GM18858 (cell line): ENCODE measurements around the gene FBXL5.
A peak's percentile ranks its signal among the peaks of the same experiment; 100 is the strongest.

Experiments used
- ATAC-seq: cut with Tn5 transposase; IDR thresholded peaks from one replicate; pipeline ENCODE4 v1.9.1; 2021; ENCODE audit not compliant: unreplicated experiment

The FBXL5 gene, protein sequence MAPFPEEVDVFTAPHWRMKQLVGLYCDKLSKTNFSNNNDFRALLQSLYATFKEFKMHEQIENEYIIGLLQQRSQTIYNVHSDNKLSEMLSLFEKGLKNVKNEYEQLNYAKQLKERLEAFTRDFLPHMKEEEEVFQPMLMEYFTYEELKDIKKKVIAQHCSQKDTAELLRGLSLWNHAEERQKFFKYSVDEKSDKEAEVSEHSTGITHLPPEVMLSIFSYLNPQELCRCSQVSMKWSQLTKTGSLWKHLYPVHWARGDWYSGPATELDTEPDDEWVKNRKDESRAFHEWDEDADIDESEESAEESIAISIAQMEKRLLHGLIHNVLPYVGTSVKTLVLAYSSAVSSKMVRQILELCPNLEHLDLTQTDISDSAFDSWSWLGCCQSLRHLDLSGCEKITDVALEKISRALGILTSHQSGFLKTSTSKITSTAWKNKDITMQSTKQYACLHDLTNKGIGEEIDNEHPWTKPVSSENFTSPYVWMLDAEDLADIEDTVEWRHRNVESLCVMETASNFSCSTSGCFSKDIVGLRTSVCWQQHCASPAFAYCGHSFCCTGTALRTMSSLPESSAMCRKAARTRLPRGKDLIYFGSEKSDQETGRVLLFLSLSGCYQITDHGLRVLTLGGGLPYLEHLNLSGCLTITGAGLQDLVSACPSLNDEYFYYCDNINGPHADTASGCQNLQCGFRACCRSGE

DNA sequence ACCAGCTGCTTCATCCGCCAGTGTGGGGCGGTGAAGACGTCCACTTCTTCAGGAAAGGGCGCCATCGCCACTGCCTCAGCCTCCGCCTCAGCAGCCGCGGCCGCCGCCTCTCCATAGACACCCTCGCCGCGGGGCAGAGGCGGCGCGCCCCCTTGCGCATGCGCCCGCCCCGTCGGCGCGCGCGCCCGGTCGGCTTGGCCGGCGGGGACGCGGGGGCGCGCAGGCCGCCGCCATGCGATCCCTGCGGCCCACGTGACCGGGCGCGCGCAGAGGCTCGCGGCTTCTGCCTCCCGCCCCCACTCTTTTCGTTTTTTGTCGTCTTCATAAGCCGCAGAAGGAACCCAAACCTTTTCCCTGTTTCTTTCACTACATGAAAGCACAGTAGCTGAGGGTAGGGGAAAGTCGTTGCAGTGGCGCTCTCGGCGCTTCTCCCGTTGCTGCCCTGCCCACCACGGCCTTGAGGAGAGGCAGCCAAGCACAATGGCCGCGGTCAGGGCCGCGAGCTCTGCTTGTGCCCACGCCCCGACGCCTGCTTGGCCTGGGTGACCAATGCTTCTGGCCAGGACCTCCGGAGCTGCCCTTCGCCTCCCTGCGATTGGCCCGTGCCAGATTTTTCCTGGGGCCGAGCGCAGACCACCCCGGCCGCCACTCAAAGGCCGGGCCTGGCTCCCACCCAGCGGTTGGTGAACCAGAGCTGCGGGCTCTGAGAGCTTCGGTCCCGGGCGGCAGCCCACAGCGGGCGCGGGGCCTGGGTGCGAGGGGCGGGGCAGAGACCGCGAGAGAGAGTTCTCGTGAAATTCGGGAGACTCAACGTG lies at the start of gene FBXL5:
Gene FBXL5 (minus strand): TSS at position 135 of the 815 bp plus-strand sequence. CDS start 70 bp downstream, at position 65.
- peak; percentile 62 for ATAC-seq

DNA sequence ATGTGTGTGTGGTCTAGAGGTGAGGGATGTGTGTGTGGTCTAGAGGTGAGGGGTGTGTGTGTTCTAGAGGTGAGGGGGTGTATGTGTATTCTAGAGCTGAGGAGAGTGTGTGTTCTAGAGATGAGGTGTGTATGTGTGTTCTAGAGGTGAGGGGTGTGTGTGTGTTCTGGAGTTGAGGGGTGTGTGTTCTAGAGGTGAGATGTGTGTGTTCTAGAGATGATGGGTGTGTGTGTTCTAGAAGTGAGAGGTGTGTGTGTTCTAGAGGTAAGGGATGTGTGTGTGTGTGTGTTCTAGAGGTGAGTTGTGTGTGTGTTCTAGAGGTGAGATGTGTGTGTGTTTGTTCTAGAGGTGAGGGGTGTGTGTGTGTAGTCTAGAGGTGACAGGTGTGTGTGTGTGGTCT lies 49.0 kb upstream of the FBXL5 start:
- no peak for ATAC-seq

DNA sequence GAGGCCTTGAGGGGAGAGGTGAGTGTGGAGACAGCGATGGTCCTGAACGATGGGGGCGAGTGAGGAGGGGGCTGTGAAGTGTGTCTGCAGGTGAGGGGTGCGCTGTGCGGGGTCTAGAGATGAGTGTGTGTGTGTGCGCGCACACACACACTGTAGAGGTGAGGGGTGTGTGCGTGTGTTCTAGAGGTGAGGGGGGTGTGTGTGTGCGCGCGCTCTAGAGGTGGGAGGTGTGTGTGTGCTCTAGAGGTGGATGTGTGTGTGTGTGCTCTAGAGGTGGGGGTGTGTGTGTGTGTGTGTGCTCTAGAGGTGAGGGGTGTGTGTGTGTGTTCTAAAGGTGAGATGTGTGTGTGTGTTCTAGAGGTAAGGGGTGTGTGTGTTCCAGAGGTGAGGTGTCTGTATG lies 48.3 kb upstream of the FBXL5 start:
- ATAC-seq = no peak

DNA sequence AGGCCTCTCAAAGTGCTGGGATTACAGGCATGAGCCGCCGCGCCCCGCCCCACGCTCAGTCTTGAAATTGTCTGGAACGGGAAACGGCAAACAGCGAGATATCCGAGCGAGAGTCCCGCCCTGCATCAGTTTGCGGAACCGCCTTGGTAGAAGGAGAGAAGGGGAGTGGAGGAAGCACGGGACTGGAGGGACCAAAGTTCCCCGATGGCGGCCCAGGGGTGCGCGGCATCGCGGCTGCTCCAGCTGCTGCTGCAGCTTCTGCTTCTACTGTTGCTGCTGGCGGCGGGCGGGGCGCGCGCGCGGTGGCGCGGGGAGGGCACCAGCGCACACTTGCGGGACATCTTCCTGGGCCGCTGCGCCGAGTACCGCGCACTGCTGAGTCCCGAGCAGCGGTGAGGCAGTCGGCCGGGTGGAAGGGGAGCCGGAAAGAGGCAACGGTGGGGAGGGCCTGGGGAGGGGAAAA lies 47.8 kb upstream of the FBXL5 start, which contains the start of gene BST1:
Gene BST1 (plus strand): TSS at position 125 of the 463 bp plus-strand sequence. CDS start 80 bp downstream, at position 205.
- peak; percentile 68 for ATAC-seq

DNA sequence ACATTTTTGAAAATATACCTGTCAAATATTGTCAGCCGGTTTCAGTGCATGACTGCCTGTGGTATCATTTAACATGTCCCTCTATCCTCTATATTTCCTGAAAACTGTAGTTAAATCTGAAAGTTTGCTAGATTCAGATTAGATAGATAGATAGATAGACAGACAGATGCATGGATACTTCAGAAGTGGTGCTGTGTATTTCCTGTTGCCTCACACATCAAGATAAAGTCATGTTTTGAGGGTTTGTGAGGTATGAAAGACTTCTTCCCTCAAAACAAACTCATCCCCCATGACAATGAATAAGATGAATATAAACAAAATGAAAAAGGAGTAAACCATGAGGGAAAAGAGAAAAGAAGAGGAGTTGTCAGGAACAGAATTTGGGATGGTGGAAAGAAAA lies 41.7 kb upstream of the FBXL5 start:
- ATAC-seq = no peak

DNA sequence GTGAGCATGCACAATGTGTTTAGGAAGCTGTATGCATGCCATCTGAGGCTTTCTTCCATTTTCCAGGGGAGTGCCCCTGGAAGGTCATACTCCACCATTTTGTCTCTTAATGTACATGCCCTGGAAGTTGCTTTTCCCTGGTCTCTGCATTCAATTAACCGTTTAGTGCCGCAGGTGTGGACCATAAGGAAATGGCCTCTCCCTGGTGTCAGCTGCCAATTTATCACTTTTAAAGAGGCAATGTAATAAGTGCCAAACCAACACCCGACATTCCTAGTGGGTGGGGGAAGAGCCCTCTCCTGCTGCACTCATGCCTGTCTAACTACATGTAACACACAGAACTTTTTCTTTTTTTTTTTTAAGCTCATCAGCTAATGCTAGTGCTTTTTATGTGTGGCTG lies 40.6 kb upstream of the FBXL5 start:
- ATAC-seq = no peak

DNA sequence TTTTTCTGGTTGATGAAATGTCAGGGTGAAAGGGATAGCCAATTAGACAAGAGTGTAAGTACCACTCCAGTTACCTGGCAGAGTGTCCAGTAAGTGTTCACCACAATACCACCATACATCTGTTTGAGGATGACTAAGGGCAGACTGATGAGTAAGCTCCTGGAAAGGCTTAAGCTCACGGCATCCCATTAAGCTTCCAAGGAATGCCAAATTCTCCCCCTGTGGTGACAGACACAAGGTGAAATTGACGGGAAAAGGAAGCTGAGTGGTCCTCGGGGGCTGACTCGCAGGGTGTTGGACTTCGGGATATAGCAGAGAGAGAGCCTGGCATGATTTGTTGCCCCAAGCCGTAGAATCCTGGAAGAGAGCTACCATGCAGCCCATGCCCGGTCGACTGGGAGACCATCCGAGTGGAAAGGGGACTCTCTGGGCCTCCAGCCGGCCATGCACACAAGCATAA lies 40.1 kb upstream of the FBXL5 start:
- ATAC-seq = no peak

DNA sequence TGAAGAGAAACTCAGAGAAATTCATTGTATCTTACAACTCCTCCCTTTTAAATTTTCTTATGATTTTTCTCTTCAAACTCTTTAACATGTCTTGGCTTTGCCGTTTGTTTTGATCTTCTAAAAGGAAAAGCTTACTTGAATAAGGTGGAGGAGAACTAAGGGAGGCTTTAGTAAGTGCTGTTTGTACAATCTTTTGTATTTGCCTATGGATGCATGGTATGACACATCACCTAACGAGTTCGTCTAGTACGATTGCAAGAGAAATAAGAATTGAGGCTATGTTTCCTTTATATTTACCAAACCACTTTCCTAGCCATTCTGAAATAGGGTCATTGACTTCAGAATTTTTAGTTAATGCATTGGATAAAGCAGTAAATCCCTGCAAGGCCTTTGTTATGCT lies 39.3 kb upstream of the FBXL5 start:
- no peak for ATAC-seq

DNA sequence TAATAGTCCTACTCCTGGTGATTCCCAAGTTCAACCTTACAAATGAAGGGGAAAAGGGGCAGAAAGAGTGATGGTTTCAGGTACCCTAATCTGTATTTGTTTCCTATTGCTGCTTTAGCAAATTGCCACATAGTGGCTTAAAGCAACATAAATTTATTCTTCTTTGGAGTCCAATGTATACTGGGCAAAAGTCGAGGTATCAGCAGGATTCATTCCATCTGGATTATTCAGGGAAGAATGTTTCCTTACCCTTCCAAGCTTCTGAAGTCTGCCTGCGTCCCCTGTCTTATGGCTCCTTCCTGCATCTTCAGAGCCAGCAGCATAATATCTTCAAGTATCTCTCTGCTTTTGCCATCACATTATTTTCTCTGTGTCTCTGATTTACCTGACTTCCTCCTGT lies 37.4 kb upstream of the FBXL5 start:
- ATAC-seq = no peak

DNA sequence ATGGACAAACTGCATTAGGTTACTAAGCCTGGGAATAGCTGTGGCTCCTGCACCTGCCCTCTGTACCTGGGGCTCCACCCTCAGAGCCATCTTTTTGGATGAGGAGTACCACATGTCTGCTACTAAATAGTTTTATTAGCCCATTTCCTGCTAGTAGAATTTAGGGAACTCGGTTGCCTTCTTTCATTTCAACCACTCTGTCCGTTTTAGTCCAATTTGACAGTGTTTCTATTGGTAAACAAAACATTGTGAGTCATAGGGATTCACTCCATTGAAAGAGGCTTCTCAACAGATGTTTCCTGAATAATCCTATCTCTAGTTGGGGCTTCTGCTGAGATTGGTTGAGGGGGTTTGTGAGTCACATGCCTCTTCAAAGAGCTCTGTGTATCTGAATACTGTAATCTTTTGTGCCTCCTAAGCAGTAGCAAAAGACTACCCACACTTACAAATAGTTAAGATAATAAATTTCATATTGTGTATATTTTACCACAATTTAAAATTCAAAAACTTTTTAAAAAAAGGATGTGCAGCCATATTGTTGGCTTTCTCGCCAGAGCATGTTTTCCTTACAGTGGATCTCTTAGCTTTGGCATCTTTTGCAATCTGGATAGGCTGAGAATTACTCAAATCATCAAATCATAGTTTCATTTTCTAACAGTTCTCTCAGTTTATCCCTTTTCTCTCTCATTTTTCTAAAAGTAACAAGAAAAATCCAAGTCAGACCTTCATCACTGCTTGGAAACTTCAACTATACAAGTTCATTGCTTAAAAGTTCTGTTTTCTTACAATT lies 36.4 kb upstream of the FBXL5 start:
- ATAC-seq = no peak

DNA sequence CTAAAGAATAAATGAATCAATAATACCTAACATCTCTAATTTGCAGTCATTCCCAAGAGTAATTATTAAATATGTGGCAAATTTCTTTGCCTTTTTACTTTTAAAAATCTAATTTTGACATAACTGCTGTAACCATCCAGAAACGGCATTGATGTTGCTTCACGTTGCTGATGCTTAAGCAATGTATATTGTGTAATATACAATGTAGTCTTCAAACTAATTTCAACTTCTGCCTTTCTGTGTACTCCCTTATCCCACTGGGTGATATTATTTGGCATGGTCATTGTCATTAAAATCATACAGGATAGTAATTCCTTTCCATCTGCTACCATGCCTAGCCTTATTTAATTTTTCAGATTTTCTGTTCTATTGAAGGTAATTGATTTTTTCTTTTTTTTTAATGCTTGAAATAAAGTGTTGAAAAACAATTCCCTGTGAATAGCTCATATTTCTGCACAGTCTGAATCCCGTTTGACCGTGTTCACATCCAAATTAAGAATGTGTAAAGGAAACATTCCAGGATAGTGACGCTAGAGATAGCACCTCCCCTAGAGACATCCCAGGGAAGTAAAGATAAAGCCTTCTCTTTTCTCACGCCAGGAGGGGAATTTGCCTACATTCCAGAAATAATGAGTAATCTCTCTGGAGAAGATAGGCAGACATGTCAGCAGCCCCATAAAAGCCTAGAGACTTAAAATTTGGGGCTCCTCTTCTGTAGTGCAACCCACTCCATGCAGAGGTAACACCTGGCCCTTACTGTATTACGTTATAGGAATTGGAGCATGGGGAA lies 35.1 kb upstream of the FBXL5 start:
- ATAC-seq = no peak

DNA sequence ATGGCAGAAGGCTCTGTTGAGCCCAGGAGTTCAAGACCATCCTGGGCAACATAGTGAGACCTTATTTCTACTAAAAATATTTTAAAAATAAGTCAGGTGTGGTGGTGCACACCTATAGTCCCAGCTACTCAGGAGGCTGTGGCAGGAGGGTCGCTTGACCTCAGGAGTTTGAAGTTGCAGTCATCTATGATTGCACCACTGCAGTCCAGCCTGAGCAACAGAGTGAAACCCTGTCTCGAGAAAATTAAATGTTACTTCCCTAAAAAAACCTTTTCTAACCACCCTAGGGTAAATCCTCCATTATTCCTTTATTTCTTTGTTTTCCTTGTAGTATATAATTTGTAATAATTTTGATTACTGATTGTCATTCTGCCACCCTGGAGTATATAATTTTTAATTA lies 34.4 kb upstream of the FBXL5 start:
- no peak for ATAC-seq

DNA sequence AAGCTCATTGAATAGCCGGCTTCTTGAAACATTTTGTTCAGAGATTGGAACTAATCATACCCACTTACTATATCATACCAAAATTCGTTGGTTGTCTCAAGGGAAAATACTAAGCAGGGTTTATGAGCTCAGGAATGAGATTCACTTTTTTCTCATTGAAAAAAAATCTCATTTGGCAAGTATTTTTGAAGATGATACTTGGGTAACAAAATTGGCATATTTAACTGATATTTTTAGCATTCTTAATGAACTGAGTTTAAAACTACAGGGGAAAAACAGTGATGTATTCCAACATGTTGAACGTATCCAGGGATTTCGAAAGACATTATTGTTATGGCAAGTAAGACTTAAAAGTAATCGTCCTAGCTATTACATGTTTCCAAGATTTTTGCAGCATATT lies 32.9 kb upstream of the FBXL5 start:
- no peak for ATAC-seq

DNA sequence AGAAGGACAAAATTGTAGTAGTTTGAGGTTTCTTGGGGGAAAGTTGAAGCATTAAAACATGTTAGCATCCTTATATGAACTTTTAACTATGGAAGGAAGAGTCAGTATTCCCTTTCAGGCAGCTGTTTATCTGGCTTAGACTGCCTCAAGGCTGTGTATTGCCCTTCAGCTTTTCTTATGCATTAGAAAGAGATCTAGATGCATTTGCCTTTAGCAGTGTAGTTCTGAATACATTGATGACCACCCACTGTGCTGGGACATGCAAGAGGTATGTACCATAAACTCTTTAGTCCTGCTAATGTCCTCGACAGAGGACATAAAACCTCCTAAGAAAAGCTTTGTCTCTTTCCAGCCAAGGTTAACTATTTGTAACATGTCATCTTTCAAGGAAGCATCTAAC lies 29.3 kb upstream of the FBXL5 start:
- no peak for ATAC-seq

DNA sequence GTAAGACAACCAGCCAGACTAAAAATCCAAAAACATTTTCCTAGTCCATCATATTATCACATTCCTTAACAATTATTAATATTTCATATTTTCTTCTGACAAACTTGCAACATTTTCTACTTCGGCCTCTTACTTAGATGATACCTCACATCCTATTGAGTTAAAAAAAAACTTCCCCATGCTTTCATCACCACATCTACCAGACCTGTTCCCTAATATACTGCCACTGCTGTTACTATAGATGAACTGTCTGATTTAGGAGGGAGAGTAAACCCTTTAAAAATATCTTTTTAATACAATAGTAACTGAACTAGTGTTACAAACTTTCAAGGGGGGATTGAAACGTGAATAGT lies 28.0 kb upstream of the FBXL5 start:
- no peak for ATAC-seq

DNA sequence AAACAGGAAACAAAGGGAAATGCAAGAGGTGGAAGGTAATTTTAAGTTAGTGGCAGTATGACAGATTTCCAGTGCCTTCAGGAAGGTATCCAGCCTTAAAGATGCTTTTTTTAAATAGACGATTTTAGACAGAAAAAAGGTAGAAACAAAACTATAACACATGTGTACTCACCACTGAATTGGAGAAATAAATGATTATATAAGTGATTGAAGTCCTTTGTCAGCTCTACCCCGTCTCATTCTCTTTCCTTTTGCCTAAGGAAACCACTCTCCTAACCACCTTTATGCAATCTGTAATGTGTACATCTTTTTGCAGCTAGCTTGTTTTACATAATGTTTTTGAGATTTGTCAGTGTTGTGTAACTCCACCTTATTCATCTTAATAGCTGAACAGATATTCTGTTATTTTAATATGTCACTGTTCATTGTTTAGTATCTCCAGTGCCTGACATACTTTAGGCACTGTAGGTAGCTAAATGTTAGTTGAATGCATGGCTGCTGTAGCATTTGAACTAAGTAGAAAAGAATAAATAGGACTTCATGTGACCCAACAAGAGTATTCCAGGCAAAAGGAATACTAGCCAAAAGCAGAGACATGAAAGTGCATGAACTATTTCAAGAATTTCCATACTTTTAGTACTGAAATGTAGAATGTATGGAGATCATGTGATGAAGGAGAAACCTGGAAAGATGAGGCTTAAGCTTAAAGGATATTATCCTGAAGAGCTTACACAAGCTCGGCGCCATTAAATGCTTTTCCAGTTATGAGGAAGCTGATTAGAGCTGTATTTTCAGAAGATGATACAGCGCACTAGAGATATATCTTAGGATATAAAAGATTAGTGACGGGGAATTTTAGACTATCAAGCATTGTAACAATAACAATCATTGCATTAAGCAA lies 27.3 kb upstream of the FBXL5 start:
- no peak for ATAC-seq

DNA sequence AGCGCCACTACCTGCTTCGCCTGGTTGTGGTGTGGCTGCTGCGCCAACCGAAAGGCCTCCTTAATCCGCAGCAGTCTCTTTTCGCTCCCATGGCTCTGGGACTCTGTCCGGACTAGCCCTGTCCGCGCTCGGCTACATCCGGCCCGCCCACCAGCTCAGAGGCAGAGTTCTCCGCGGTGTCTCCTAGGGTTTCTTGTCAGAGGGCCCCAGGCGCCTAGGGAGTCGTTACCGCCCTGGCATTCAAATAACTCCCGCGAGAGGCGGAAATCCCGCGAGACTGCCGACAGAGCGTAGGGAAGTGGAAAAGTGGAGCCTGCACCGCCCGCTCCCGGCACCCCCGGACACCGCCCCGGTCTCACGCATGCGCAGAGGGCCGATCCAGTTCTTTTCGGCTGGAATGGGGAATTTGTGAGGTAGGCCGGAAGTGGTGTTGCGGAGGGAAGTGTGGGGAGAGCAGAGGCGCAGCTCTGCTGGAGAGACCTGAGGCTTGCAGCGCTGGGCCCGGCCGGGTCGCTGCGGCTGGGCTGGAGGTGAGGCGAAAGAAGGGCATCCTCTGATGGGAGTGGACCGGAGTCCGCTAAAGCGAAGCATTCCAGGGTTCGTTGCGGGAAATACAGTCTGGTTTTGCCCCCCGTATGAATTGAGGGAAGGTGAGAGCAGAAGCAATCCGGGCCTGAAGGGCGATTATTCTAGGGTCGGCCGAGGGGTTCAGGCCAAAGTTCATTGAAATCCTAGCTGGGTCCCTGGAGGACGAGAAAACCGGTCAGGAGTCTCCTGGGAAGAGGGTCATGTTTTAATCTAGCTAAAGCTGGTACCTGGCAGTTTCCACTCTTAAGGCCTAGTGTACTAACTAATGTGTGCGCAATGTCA lies 26.4 kb upstream of the FBXL5 start, which contains the start of gene FAM200B:
Gene FAM200B (plus strand): TSS at position 456 of the 870 bp plus-strand sequence. CDS start 5,151 bp downstream, outside the sequence.
- peak; percentile 82 for ATAC-seq

DNA sequence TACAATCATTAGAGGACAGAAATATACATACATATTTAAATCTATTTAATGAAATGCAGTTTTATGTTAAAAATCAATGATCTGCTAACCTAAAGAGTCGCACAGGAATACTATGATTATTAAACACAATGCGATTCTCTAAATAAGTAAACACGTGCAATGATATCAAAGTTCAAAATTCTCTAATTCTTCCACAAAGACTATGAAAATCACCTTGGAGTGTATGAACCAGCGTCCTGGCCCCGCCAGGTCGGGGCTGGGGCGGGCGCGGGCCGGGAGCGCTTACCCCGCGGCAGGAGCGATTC lies 25.9 kb upstream of the FBXL5 start:
- no peak for ATAC-seq
